Globus pallidus (tissue), 1 donor: ENCODE results near the gene DOCK7.
"Not testable (repeated sequence)": the region's sequence is repeated elsewhere in the genome, so short reads cannot be mapped to it uniquely, and the experiment has no call there.

ENCODE experiments used
- DNase-seq: peaks from one replicate; pipeline ENCODE4 v3.0.0-alpha.2; 2015; ENCODE audit warnings: low spot score

The DOCK7 gene

GRCh38 chr1:62530516-62531154, 157.6 kb downstream of the DOCK7 start:
- DNase-seq = peak; percentile 43

- no peak for DNase-seq
Measured at GRCh38 chr1:62529227-62529626, 159.0 kb downstream of the DOCK7 start.

GRCh38 chr1:62528015-62528414, 160.2 kb downstream of the DOCK7 start:
- DNase-seq = no peak

- DNase-seq = not testable (repeated sequence)
Measured at GRCh38 chr1:62527346-62527745, 160.8 kb downstream of the DOCK7 start.

GRCh38 chr1:62523860-62524259, 164.3 kb downstream of the DOCK7 start:
- no peak for DNase-seq

- no peak for DNase-seq
Measured at GRCh38 chr1:62516600-62516999, 171.6 kb downstream of the DOCK7 start.

- DNase-seq = no peak
Measured at GRCh38 chr1:62514746-62515423, 173.3 kb downstream of the DOCK7 start.

- no peak for DNase-seq
Measured at GRCh38 chr1:62513013-62513412, 175.2 kb downstream of the DOCK7 start.

GRCh38 chr1:62509028-62509427, 179.2 kb downstream of the DOCK7 start:
- no peak for DNase-seq

GRCh38 chr1:62508187-62508758, 179.9 kb downstream of the DOCK7 start:
- DNase-seq = peak; percentile 26

GRCh38 chr1:62500210-62500609, 188.0 kb downstream of the DOCK7 start:
- no peak for DNase-seq

GRCh38 chr1:62494137-62494536, 194.0 kb downstream of the DOCK7 start:
- no peak for DNase-seq

- DNase-seq = no peak
Measured at GRCh38 chr1:62493656-62494055, 194.5 kb downstream of the DOCK7 start.

GRCh38 chr1:62492521-62492920, 195.7 kb downstream of the DOCK7 start:
- no peak for DNase-seq

- no peak for DNase-seq
Measured at GRCh38 chr1:62487956-62488355, 200.2 kb downstream of the DOCK7 start.

GRCh38 chr1:62484824-62485468, 203.2 kb downstream of the DOCK7 start:
- DNase-seq = no peak

GRCh38 chr1:62481681-62482080, 206.5 kb downstream of the DOCK7 start:
- DNase-seq = no peak

- DNase-seq = no peak
Measured at GRCh38 chr1:62476525-62477219, 211.5 kb downstream of the DOCK7 start.

- DNase-seq = no peak
Measured at GRCh38 chr1:62467092-62467491, 221.1 kb downstream of the DOCK7 start.

- DNase-seq = no peak
Measured at GRCh38 chr1:62462370-62462769, 225.8 kb downstream of the DOCK7 start.

GRCh38 chr1:62457955-62458354, 230.2 kb downstream of the DOCK7 start:
- no peak for DNase-seq

- DNase-seq = no peak
Measured at GRCh38 chr1:62452951-62453350, 235.2 kb downstream of the DOCK7 start.
